ENCODE results near the gene SFSWAP. TPM values are rescaled to one million over a fixed set of nuclear protein-coding genes. Genes with fewer than 3 reads are reported as not detected.
"Not testable (repeated sequence)": the region's sequence is repeated elsewhere in the genome, so short reads cannot be mapped to it uniquely, and the experiment has no call there.

Gene SFSWAP
- total RNA-seq, 1 donor from 2014 or later, result 24.3 TPM

DNA sequence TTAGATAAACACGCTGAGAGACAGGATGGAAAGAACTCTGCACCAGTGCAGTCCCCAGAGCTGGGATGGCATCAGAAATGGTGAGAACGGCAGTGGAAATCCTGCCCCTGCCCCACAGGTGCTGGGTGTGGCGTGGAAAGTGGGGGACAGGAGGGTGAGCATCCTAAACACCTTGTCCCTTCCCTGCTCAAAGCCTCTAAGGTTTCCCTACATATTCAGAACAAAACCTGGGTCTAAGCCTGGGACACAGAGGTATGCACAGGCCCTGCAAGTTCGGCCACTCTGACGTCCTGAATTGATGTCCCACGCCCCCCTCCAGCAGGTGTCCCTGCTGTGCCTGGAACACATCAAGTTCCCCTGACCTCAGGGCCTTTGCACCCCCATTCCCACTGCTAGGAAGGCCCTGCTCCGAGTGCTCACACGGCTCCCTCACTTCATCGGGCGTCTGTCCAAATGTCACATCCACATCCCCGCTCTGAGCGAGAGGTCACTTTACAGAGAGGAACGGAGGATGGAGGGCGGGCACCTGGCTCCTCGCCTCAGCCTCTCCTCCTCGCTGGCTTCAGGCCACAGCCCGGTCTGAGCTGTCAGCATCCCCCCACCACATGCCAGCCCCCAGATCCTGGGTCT lies 38.5 kb upstream of the SFSWAP start:
- no peak for DNase-seq (ENCODE audit: low read depth)
- no peak for TF ChIP-seq CTCF (conservative IDR thresholded peaks at IDR 0.05; ENCODE audit: low read depth, low read length)
- H3K4me3 ChIP-seq (ENCODE audit: low read depth, low read length), result no peak overlapping the region

GRCh38 chr12:131672941-131673887 lies 37.7 kb upstream of the SFSWAP start:
- TF ChIP-seq CTCF (conservative IDR thresholded peaks at IDR 0.05; ENCODE audit: low read depth, low read length), result no peak
- no peak for DNase-seq (ENCODE audit: low read depth)
- no peak overlapping the region for H3K4me3 ChIP-seq (ENCODE audit: low read depth, low read length)

- DNase-seq (ENCODE audit: low read depth), result no peak
- H3K4me3 ChIP-seq (ENCODE audit: low read depth, low read length), result no peak overlapping the region
- no peak for TF ChIP-seq CTCF (conservative IDR thresholded peaks at IDR 0.05; ENCODE audit: low read depth, low read length)
These were observed 37.0 kb upstream of the SFSWAP start for GRCh38 chr12:131673888-131674257.

DNA sequence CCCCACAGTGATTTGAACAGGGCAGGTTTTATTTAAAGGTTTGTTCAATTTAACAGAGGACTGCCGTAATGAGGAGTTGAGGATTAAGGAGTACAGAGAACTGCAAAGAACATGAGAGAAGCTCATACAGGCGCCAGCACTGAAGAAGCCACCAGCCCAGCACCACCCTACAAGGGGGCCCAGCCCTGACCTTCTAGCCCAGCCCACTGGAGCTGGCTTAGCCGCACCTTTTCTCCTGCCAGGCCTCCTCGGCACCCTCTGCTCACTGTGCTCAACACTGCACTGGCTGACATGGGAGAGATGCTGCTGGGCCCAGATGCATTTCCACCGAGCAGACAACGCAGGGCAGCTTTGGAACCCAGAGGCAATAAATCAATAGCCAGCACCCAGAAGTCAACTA lies 36.5 kb upstream of the SFSWAP start:
- no peak for DNase-seq (ENCODE audit: low read depth)
- no peak overlapping the region for H3K4me3 ChIP-seq (ENCODE audit: low read depth, low read length)
- no peak for TF ChIP-seq CTCF (conservative IDR thresholded peaks at IDR 0.05; ENCODE audit: low read depth, low read length)

- no peak for TF ChIP-seq CTCF (conservative IDR thresholded peaks at IDR 0.05; ENCODE audit: low read depth, low read length)
- no peak overlapping the region for H3K4me3 ChIP-seq (ENCODE audit: low read depth, low read length)
- DNase-seq (ENCODE audit: low read depth), result no peak
These were observed 35.5 kb upstream of the SFSWAP start for GRCh38 chr12:131675126-131676080.

DNA sequence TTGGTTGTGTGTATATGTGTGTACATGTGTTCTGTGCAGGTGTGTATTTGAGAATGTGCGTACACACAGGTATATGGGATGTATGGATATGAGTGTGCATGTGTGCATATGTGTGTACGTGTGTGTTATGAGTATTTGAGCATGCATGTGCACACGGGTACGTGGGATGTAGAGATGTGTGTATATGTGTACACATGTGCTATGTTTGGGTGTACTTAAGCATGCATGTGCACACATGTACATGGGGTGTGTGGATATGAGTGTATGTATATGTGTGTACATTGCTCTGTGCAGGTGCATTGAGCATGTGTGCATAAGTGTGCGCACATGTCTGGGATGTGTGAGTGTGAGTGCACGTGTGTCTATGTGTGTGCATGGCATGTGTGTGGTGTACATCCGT lies 34.3 kb upstream of the SFSWAP start:
- DNase-seq (ENCODE audit: low read depth), result no peak
- no peak for TF ChIP-seq CTCF (conservative IDR thresholded peaks at IDR 0.05; ENCODE audit: low read depth, low read length)

GRCh38 chr12:131677067-131677466 lies 33.8 kb upstream of the SFSWAP start:
- H3K4me3 ChIP-seq (ENCODE audit: low read depth, low read length); DNase-seq (ENCODE audit: low read depth): not testable (repeated sequence)

More for the DNA sequence above, 34.3 kb upstream of the SFSWAP start:
- H3K4me3 ChIP-seq (ENCODE audit: low read depth, low read length), result no peak overlapping the region

All from epithelial cell of proximal tubule (primary cell).